CD4-positive, alpha-beta T cell treated with Interleukin-6 at 100 ng/mL for 8 hours (primary cell): Measurements from ENCODE around the gene SASH1.

Experiments
- DNase-seq: peaks from one replicate; pipeline ENCODE4 v3.0.0-alpha.2; 2020; ENCODE audit warnings: mixed read lengths, low spot score

The SASH1 gene

GRCh38 chr6:148342350-148343046 is at the start of gene SASH1:
TSS of gene SASH1 (plus strand) at chr6:148342838. CDS start at chr6:148343068, 230 bp downstream.
- no peak for DNase-seq

- no peak for DNase-seq
These were observed 49.2 kb upstream of the SASH1 start for GRCh38 chr6:148293181-148293995.

- no peak for DNase-seq
These were observed 48.6 kb upstream of the SASH1 start for GRCh38 chr6:148294059-148294458.

GRCh38 chr6:148295261-148295887 is 47.3 kb upstream of the SASH1 start:
- no peak for DNase-seq

- no peak for DNase-seq
These were observed 45.9 kb upstream of the SASH1 start for GRCh38 chr6:148296771-148297170.

GRCh38 chr6:148298683-148299082 is 44.0 kb upstream of the SASH1 start:
- DNase-seq = no peak

- DNase-seq = no peak
These were observed 39.0 kb upstream of the SASH1 start for GRCh38 chr6:148303616-148304015.

GRCh38 chr6:148304976-148305375 is 37.7 kb upstream of the SASH1 start:
- DNase-seq = no peak

- no peak for DNase-seq
These were observed 36.4 kb upstream of the SASH1 start for GRCh38 chr6:148306286-148306685.

- no peak for DNase-seq
These were observed 35.2 kb upstream of the SASH1 start for GRCh38 chr6:148307405-148307804.

- no peak for DNase-seq
These were observed 33.3 kb upstream of the SASH1 start for GRCh38 chr6:148309301-148309700.

- no peak for DNase-seq
These were observed 30.5 kb upstream of the SASH1 start for GRCh38 chr6:148311966-148312669.

GRCh38 chr6:148313488-148313887 is 29.1 kb upstream of the SASH1 start:
- DNase-seq = no peak

GRCh38 chr6:148316308-148316707 is 26.3 kb upstream of the SASH1 start:
- no peak for DNase-seq

- DNase-seq = no peak
These were observed 25.6 kb upstream of the SASH1 start for GRCh38 chr6:148317051-148317450.

- no peak for DNase-seq
These were observed 24.9 kb upstream of the SASH1 start for GRCh38 chr6:148317739-148318138.

- no peak for DNase-seq
These were observed 19.9 kb upstream of the SASH1 start for GRCh38 chr6:148322704-148323103.

- no peak for DNase-seq
These were observed 19.3 kb upstream of the SASH1 start for GRCh38 chr6:148323344-148323743.

GRCh38 chr6:148324297-148324985 is 18.2 kb upstream of the SASH1 start:
- no peak for DNase-seq

- no peak for DNase-seq
These were observed 17.1 kb upstream of the SASH1 start for GRCh38 chr6:148325316-148326068.
